Keratinocyte (primary cell): ENCODE results near the gene ZNF343. TPM values are rescaled to one million over a fixed set of nuclear protein-coding genes. Genes with fewer than 3 reads are reported as not detected.

Experiments used
- DNase-seq: peaks from one replicate; pipeline ENCODE4 v3.0.0-alpha.2; 2011; ENCODE audit warnings: low read depth, missing footprints, low spot score
- FAIRE-seq: peaks from 2 replicates; lab custom pipeline; 2011; peaks lifted over from hg19 to GRCh38; lab: Jason Lieb, UNC
- H2AFZ ChIP-seq: 2 replicates; pipeline ENCODE4 v1.6.0; 2012; ENCODE audit warnings: low read length, control low read depth, inconsistent platforms; ENCODE audit not compliant: control insufficient read depth
- H3K27ac ChIP-seq: 2 replicates; pipeline ENCODE4 v1.5.1; 2011; ENCODE audit warnings: low read length; ENCODE audit not compliant: control insufficient read depth, insufficient read depth
- H3K27me3 ChIP-seq: 3 replicates; pipeline ENCODE4 v1.6.0; 2011; ENCODE audit warnings: low read length; ENCODE audit not compliant: control insufficient read depth, insufficient read depth; ENCODE audit errors: extremely low read depth
- H3K36me3 ChIP-seq, 2 experiments: 2 replicates in 1 of 2; 3 replicates in 1 of 2; pipeline ENCODE4 v1.5.1; 2011; ENCODE audit warnings: low read length in 2 of 2, mild to moderate bottlenecking in 1 of 2; ENCODE audit not compliant: control insufficient read depth in 2 of 2, insufficient read depth in 2 of 2; ENCODE audit errors: extremely low read depth in 1 of 2
- H3K4me1 ChIP-seq: 3 replicates; pipeline ENCODE4 v1.5.1; 2011; ENCODE audit warnings: low read length; ENCODE audit not compliant: control insufficient read depth, insufficient read depth; ENCODE audit errors: extremely low read depth
- H3K4me2 ChIP-seq: 3 replicates; pipeline ENCODE4 v1.6.0; 2011; ENCODE audit warnings: low read depth, low read length; ENCODE audit not compliant: control insufficient read depth, insufficient read depth; ENCODE audit errors: extremely low read depth
- H3K4me3 ChIP-seq, 3 experiments: fragments of 200-600 bp in 1 of 3; sonication (generic) in 1 of 3; 2 replicates in 2 of 3; 3 replicates in 1 of 3; pipeline ENCODE4 v1.5.1; 2011 to 2016; ENCODE audit warnings: low read length in 3 of 3, mild to moderate bottlenecking in 3 of 3, control low read depth in 2 of 3, inconsistent platforms in 1 of 3, low read depth in 1 of 3, mixed read lengths in 1 of 3, mixed run types in 1 of 3, moderate library complexity in 1 of 3; ENCODE audit not compliant: control insufficient read depth in 2 of 3, insufficient read depth in 2 of 3; ENCODE audit errors: extremely low read depth in 1 of 3
- H3K79me2 ChIP-seq: 2 replicates; pipeline ENCODE4 v1.6.0; 2012; ENCODE audit warnings: low read length; ENCODE audit not compliant: control insufficient read depth, insufficient read depth
- H3K9ac ChIP-seq: 3 replicates; pipeline ENCODE4 v1.6.0; 2011; ENCODE audit warnings: low read length; ENCODE audit not compliant: control insufficient read depth, insufficient read depth; ENCODE audit errors: extremely low read depth
- H3K9me1 ChIP-seq: 3 replicates; pipeline ENCODE4 v1.6.0; 2011; ENCODE audit warnings: low read length; ENCODE audit not compliant: control insufficient read depth, insufficient read depth; ENCODE audit errors: extremely low read depth
- H3K9me3 ChIP-seq: 2 replicates; pipeline ENCODE4 v1.5.1; 2012; ENCODE audit warnings: low read depth, low read length; ENCODE audit not compliant: control insufficient read depth
- H4K20me1 ChIP-seq: 3 replicates; pipeline ENCODE4 v1.6.0; 2011; ENCODE audit warnings: low read length; ENCODE audit not compliant: control insufficient read depth, insufficient read depth; ENCODE audit errors: extremely low read depth
- EZH2 ChIP-seq: IDR thresholded peaks from one replicate; pipeline ENCODE4 v1.6.1; 2012; ENCODE audit warnings: inconsistent platforms, mild to moderate bottlenecking, low read length, moderate library complexity
- dilution Hi-C: fragments of 300-500 bp; cut with MboI; formaldehyde crosslinking; loops from one replicate; pipeline ENCODE4 v1.7.0; 2020; ENCODE audit warnings: low sequenced_read_pairs; ENCODE audit not compliant: extremely low pct_ligation_motif_present
- polyA plus RNA-seq, 5 experiments: library from polyadenylated mRNA; depleted of rRNA in 3 of 5; stranded (reverse) in 3 of 5; stranded (forward) in 1 of 5; unstranded in 1 of 5; fragments of >200 nt; gene quantifications; 1 replicate in 1 of 5; 2 replicates in 3 of 5; 3 replicates in 1 of 5; pipeline versions ENCODE4 v1.2.1 to v1.2.3, GENCODE V29; 2011 to 2012; ENCODE audit warnings: missing spikeins in 2 of 5, low read depth in 1 of 5, low replicate concordance in 1 of 5
- TF ChIP-seq, protein P1 (sequence below), 3 experiments: IDR thresholded peaks in 1 of 3; conservative IDR thresholded peaks in 1 of 3; optimal IDR thresholded peaks in 1 of 3; 2 replicates in 2 of 3; 3 replicates in 1 of 3; pipeline versions ENCODE3 to v1.5.1; 2011; ENCODE audit warnings: low read length in 3 of 3, mild to moderate bottlenecking in 3 of 3, moderate library complexity in 2 of 3, control low read depth in 1 of 3, inconsistent platforms in 1 of 3; ENCODE audit not compliant: insufficient read depth in 2 of 3; ENCODE audit errors: extremely low read depth in 1 of 3

Gene ZNF343
- polyA plus RNA-seq, 1 donor (not counting 4 experiments of a cell fraction or from before 2014, with no cell fraction given), result 11.7 TPM

DNA sequence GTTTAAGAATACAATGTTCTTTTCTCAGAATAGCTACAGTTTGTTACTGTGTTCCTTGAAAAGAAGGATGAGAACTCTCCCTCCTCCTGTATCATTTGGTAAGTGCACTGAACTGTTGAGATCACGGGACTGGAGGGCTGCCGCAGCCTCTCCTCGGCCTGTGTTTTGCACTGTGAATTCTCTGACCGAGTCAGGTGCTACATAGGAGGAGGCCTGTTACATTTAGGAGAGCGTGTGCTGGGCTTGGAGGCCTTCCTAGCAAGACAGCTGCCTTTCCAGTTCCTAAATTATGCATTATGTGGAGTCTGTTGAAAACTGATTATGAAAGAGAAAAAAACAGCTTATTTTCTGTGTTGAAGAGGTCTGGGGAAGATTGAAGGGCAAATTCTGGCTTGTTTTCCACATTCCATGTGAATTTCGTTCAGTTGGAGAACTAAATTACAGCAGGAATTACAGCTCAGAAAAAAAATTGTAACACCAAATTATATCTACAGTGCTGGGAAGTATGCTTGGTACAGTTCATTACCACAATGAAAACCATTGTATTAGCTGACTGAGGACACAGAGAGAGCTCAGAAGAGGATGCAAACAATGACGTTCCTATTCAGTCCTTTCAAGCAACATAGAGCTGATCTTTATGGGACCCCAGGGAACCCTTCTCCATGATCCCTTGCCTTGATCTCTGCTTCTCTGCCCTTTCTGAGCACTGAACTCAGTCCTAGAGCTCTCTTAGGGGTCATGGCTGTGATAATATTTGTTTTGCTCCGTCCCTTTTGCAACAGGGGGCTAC is 30.4 kb upstream of the ZNF343 start:
- FAIRE-seq, result no peak
- no peaks in the 10 kb centered on the region for H4K20me1 ChIP-seq

DNA sequence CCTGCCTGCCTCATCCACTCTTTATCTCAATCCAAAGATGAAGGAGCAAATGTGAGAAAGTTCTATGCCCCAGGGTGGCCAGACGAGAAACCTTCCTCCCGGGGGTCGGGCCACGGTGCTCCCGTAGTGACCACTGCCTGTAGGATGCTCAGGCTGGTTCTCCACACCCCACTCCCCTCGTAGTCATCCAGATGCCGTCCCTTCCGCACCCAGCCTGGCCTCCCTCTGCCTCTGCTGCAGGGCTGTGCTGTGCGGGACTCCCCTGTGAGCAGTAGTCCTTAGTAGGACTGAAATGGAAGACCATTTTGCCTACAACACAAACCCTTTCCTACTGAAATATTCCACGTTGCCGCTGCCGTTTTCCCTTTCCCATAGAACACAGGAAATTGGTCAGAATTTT is 29.6 kb upstream of the ZNF343 start:
- DNase-seq, result no peak
- no peaks in the 10 kb centered on the region for H3K9me1 ChIP-seq
- H3K9ac ChIP-seq, result no peak overlapping the region
- no peak overlapping the region for H3K4me2 ChIP-seq
- H3K27ac ChIP-seq, result no peak overlapping the region
- no peak for FAIRE-seq
- dilution Hi-C loops, result no loop called here
- no peaks in the 10 kb centered on the region for H4K20me1 ChIP-seq
- H3K4me3 ChIP-seq, result no peak overlapping the region
- peaks cover 48% of the 10 kb centered on the region for H3K27me3 ChIP-seq
- TF ChIP-seq, protein P1, sequence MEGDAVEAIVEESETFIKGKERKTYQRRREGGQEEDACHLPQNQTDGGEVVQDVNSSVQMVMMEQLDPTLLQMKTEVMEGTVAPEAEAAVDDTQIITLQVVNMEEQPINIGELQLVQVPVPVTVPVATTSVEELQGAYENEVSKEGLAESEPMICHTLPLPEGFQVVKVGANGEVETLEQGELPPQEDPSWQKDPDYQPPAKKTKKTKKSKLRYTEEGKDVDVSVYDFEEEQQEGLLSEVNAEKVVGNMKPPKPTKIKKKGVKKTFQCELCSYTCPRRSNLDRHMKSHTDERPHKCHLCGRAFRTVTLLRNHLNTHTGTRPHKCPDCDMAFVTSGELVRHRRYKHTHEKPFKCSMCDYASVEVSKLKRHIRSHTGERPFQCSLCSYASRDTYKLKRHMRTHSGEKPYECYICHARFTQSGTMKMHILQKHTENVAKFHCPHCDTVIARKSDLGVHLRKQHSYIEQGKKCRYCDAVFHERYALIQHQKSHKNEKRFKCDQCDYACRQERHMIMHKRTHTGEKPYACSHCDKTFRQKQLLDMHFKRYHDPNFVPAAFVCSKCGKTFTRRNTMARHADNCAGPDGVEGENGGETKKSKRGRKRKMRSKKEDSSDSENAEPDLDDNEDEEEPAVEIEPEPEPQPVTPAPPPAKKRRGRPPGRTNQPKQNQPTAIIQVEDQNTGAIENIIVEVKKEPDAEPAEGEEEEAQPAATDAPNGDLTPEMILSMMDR (optimal IDR thresholded peaks at IDR 0.05 in 1 of 3, IDR thresholded peaks at IDR 0.05 in 1 of 3, conservative IDR thresholded peaks at IDR 0.05 in 1 of 3; ENCODE audit: extremely low read depth in 1 of 3, insufficient read depth in 2 of 3, low read length in 3 of 3), result no peak
- no peak for TF ChIP-seq EZH2
- H3K79me2 ChIP-seq, result no peaks in the 10 kb centered on the region
- no peaks in the 10 kb centered on the region for H3K9me3 ChIP-seq
- H3K36me3 ChIP-seq, result no peaks in the 10 kb centered on the region
- H2AFZ ChIP-seq, result no peak overlapping the region
- no peaks in the 10 kb centered on the region for H3K4me1 ChIP-seq

More for the DNA sequence above, 30.4 kb upstream of the ZNF343 start:
- no peak for TF ChIP-seq EZH2
- TF ChIP-seq, protein P1 (optimal IDR thresholded peaks at IDR 0.05 in 1 of 3, IDR thresholded peaks at IDR 0.05 in 1 of 3, conservative IDR thresholded peaks at IDR 0.05 in 1 of 3; ENCODE audit: extremely low read depth in 1 of 3, insufficient read depth in 2 of 3, low read length in 3 of 3), result no peak
- no peak for DNase-seq
- peaks cover 41% of the 10 kb centered on the region for H3K27me3 ChIP-seq
- H3K4me1 ChIP-seq, result no peaks in the 10 kb centered on the region
- H3K9ac ChIP-seq, result no peak overlapping the region
- H3K4me2 ChIP-seq, result no peak overlapping the region
- H3K79me2 ChIP-seq, result no peaks in the 10 kb centered on the region
- no peaks in the 10 kb centered on the region for H3K9me3 ChIP-seq
- dilution Hi-C loops, result no loop called here
- no peak overlapping the region for H2AFZ ChIP-seq
- no peak overlapping the region for H3K27ac ChIP-seq
- H3K36me3 ChIP-seq, result no peaks in the 10 kb centered on the region
- no peaks in the 10 kb centered on the region for H3K9me1 ChIP-seq
- no peak overlapping the region for H3K4me3 ChIP-seq
